Tibial nerve (tissue), 4 donors: Measurements from ENCODE around the gene GGA2.

Experiments used
- EP300 ChIP-seq, 2 donors: sonication (generic); formaldehyde crosslinking; IDR thresholded peaks; one replicate each; pipeline ENCODE4 v1.6.1; 2017; ENCODE audit warnings: antibody characterized with exemption in 2 of 2, mild to moderate bottlenecking in 1 of 2
- POLR2A ChIP-seq, 2 donors: fragments of 450-650 bp; IDR thresholded peaks; one replicate each; pipeline ENCODE4 v1.6.1; 2017; ENCODE audit warnings: antibody characterized with exemption in 2 of 2, mild to moderate bottlenecking in 2 of 2, moderate library complexity in 2 of 2
- TF ChIP-seq, protein P1 (sequence below), 5 experiments: fragments of 200-600 bp in 3 of 5; fragments of 450-650 bp in 2 of 5; sonication (generic) in 3 of 5; IDR thresholded peaks; one replicate each; pipeline ENCODE4 v1.5.1; 2016 to 2019; ENCODE audit warnings: antibody characterized with exemption in 5 of 5, mild to moderate bottlenecking in 3 of 5, moderate library complexity in 2 of 5

DNA sequence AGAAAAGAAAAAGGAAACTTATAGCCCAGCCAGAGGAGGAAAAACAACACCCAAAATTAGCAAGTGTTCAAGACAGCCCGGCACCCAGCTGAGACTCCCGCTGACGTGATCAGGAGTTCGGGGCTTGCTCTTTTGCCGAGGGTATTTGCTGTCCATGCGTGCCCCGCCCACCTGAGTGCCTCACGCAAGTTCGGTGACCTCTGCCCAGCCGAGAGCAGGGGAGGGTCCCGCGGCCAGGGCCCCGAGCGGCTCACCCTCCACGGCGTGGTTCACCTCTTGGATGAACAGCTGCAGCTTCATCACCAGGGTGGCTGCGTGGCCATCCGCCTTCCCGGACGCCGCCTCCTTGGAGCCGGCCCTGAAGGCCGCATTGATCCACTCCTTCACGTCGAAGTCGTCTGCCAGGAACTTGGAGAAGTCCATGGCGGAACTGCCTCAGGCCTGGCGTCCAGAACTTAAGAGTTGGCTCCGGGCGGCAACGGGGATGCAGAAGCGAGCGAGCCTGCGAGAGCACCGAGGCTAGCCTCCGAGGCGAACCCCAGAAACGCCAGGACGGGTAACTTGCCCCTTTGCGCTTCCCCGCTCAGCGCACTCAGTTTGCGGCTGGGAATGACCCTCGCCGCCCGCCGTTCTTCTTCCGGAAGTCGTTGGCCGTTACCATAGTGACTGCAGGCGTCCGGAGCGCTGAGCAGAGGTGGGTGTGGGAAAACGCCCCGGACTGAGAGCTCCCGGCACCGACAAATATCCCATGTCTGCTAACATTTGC is 57.5 kb downstream of the GGA2 start, which contains the start of gene COG7:
- TF ChIP-seq, protein P1, sequence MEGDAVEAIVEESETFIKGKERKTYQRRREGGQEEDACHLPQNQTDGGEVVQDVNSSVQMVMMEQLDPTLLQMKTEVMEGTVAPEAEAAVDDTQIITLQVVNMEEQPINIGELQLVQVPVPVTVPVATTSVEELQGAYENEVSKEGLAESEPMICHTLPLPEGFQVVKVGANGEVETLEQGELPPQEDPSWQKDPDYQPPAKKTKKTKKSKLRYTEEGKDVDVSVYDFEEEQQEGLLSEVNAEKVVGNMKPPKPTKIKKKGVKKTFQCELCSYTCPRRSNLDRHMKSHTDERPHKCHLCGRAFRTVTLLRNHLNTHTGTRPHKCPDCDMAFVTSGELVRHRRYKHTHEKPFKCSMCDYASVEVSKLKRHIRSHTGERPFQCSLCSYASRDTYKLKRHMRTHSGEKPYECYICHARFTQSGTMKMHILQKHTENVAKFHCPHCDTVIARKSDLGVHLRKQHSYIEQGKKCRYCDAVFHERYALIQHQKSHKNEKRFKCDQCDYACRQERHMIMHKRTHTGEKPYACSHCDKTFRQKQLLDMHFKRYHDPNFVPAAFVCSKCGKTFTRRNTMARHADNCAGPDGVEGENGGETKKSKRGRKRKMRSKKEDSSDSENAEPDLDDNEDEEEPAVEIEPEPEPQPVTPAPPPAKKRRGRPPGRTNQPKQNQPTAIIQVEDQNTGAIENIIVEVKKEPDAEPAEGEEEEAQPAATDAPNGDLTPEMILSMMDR (IDR thresholded peaks at IDR 0.05): peak in 1 of 5 experiments; percentile 44
- peak; percentile 22 to 91 for TF ChIP-seq EP300 (IDR thresholded peaks at IDR 0.05)
- no peak for TF ChIP-seq POLR2A (IDR thresholded peaks at IDR 0.05)
